ENCODE data around the gene ARFGEF2.
"Not testable (repeated sequence)": the region's sequence is repeated elsewhere in the genome, so short reads cannot be mapped to it uniquely, and the experiment has no call there.

Gene ARFGEF2

DNA sequence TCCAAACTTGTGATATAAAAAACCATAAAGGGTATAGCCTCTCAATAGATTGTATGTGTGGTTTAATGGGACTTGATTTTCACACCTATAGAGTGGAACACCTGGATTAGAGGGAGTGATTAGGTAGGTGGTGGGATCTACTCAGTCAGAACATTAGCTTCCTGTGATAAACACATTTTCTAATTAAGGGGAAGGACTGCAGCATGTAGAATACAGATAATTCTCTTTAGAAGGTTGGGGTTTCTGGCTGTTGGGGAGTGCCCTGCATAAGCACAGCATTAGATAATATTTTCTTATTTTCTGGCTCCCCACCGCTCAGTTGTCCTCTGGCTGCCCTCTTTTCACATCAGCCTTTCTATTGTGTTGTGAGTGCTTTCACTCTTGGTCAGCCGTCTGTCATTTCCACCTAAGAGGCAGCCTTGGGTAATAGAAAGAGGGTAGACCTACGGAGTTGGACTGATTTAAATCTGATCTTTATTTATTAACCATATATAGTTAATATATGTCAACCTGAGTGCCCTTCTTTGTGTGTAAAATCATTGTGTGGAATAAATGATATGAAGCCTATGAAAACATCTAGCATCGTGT is 132.6 kb downstream of the ARFGEF2 start:
- TF ChIP-seq CTCF (IDR thresholded peaks at IDR 0.05; ENCODE audit: low read length, missing control alignments) = no peak
- H3K4me3 ChIP-seq (replicated peaks; ENCODE audit: low read depth, low read length) = no peak overlapping the region
- DNase-seq (ENCODE audit: low read depth) = no peak

GRCh38 chr20:49063279-49063678 is 141.8 kb downstream of the ARFGEF2 start:
- DNase-seq (ENCODE audit: low read depth) = no peak
- no peak overlapping the region for H3K4me3 ChIP-seq (replicated peaks; ENCODE audit: low read depth, low read length)
- TF ChIP-seq CTCF (IDR thresholded peaks at IDR 0.05; ENCODE audit: low read length, missing control alignments) = no peak

GRCh38 chr20:49074521-49074920 is 153.0 kb downstream of the ARFGEF2 start:
- DNase-seq (ENCODE audit: low read depth) = no peak
- TF ChIP-seq CTCF (IDR thresholded peaks at IDR 0.05; ENCODE audit: low read length, missing control alignments) = no peak
- no peak overlapping the region for H3K4me3 ChIP-seq (replicated peaks; ENCODE audit: low read depth, low read length)

GRCh38 chr20:49078310-49078709 is 156.8 kb downstream of the ARFGEF2 start:
- no peak for DNase-seq (ENCODE audit: low read depth)
- no peak for TF ChIP-seq CTCF (IDR thresholded peaks at IDR 0.05; ENCODE audit: low read length, missing control alignments)
- no peak overlapping the region for H3K4me3 ChIP-seq (replicated peaks; ENCODE audit: low read depth, low read length)

- not testable (repeated sequence) for H3K4me3 ChIP-seq (replicated peaks; ENCODE audit: low read depth, low read length); DNase-seq (ENCODE audit: low read depth)
Observed at GRCh38 chr20:49082295-49082694, 160.8 kb downstream of the ARFGEF2 start.
